C4-2B (cell line): ENCODE measurements around the gene CNOT2.

Source experiments
- ZFX ChIP-seq: fragments of 450-650 bp; IDR thresholded peaks from 2 replicates; pipeline ENCODE4 v1.6.1; 2017
- TF ChIP-seq, protein P1 (sequence below): fragments of 450-650 bp; conservative IDR thresholded peaks from 2 replicates; pipeline ENCODE4 v1.5.1; 2017; ENCODE audit warnings: mild to moderate bottlenecking

DNA sequence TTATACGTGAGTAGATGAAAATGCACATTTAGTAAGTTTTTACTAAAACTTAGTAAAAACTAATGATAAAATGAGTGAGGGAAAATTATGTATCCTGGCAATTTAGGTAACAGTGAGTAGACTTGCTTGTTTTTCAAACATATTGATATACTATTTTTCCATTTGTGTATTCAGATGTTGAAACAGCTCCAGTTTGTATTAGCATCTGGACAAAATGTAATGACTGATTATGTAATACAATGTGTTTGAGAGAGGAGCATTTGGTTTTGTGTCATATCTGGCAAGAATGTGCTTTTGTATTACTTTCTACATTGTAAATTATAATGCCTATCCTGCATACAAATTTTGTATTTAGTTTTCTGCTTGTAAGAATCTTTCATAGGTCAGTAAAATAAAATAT lies 5.6 kb downstream of the CNOT2 start:
- TF ChIP-seq, protein P1, sequence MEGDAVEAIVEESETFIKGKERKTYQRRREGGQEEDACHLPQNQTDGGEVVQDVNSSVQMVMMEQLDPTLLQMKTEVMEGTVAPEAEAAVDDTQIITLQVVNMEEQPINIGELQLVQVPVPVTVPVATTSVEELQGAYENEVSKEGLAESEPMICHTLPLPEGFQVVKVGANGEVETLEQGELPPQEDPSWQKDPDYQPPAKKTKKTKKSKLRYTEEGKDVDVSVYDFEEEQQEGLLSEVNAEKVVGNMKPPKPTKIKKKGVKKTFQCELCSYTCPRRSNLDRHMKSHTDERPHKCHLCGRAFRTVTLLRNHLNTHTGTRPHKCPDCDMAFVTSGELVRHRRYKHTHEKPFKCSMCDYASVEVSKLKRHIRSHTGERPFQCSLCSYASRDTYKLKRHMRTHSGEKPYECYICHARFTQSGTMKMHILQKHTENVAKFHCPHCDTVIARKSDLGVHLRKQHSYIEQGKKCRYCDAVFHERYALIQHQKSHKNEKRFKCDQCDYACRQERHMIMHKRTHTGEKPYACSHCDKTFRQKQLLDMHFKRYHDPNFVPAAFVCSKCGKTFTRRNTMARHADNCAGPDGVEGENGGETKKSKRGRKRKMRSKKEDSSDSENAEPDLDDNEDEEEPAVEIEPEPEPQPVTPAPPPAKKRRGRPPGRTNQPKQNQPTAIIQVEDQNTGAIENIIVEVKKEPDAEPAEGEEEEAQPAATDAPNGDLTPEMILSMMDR, result no peak
- no peak for TF ChIP-seq ZFX
